Stimulated activated naive B cell treated with anti-CD40 and anti-IgM and Interleukin-4, amounts not matched to agents 10 μg/mL and 1 μg/mL and 100 μg/mL, for 72 hours (primary cell): Measurements from ENCODE around the gene MFSD1.
A peak's percentile ranks its signal among the peaks of the same experiment; 100 is the strongest.

ENCODE experiments used
- ATAC-seq, 2 donors: fragments of 150-1000 bp; cut with Tn5 transposase; replicated peaks; 2 replicates each; pipeline ENCODE4 v1.10.0; 2021; ENCODE audit warnings: moderate library complexity in 1 of 2
- DNase-seq: peaks from one replicate; pipeline ENCODE4 v3.0.0; 2021
- H3K27ac Mint-ChIP-seq: one replicate; pipeline ENCODE4 v1.8.0; 2022; ENCODE audit warnings: mild to moderate bottlenecking, mixed read lengths
- H3K27me3 Mint-ChIP-seq, 2 donors: one replicate each; pipeline ENCODE4 v1.8.0; 2022; ENCODE audit warnings: mixed read lengths in 2 of 2
- H3K36me3 Mint-ChIP-seq, 2 donors: one replicate each; pipeline ENCODE4 v1.8.0; 2022; ENCODE audit warnings: mixed read lengths in 2 of 2, mild to moderate bottlenecking in 1 of 2
- H3K4me1 Mint-ChIP-seq, 2 donors: one replicate each; pipeline ENCODE4 v1.8.0; 2022; ENCODE audit warnings: mixed read lengths in 2 of 2, mild to moderate bottlenecking in 1 of 2
- H3K4me3 Mint-ChIP-seq, 2 donors: one replicate each; pipeline ENCODE4 v1.8.0; 2022; ENCODE audit warnings: mild to moderate bottlenecking in 2 of 2, mixed read lengths in 2 of 2, moderate library complexity in 1 of 2
- H3K9me3 Mint-ChIP-seq, 2 donors: one replicate each; pipeline ENCODE4 v1.8.0; 2022; ENCODE audit warnings: mixed read lengths in 2 of 2, mild to moderate bottlenecking in 1 of 2

The MFSD1 gene

GRCh38 chr3:158801696-158802408 lies at the start of gene MFSD1:
Gene MFSD1, plus strand, starts transcription at chr3:158802054. Its CDS starts 99 bp downstream, at chr3:158802153.
- Mint-ChIP-seq H3K27me3 (no peaks in the 10 kb centered on the region), H3K4me3 (peak within 1 kb of the TSS; percentile 89 to 90), H3K4me1 (peaks cover 20 to 31% of the 10 kb centered on the region in 2 donors), H3K27ac (peak within 1 kb of the TSS; percentile 96), H3K36me3 (peaks cover 9 to 11% of the 10 kb centered on the region in 2 donors), H3K9me3 (no peaks in the 10 kb centered on the region)
- DNase-seq: peak; percentile 87
- ATAC-seq: peak; percentile 96 to 98

GRCh38 chr3:158753854-158754253 lies 48.0 kb upstream of the MFSD1 start:
- Mint-ChIP-seq H3K36me3 (peaks cover 13 to 17% of the 10 kb centered on the region in 2 donors), H3K9me3 (no peaks in the 10 kb centered on the region), H3K4me3 (no peak overlapping the region), H3K27ac (no peak overlapping the region), H3K27me3 (no peaks in the 10 kb centered on the region), H3K4me1 (no peaks in the 10 kb centered on the region)
- ATAC-seq: no peak
- DNase-seq: no peak

DNA sequence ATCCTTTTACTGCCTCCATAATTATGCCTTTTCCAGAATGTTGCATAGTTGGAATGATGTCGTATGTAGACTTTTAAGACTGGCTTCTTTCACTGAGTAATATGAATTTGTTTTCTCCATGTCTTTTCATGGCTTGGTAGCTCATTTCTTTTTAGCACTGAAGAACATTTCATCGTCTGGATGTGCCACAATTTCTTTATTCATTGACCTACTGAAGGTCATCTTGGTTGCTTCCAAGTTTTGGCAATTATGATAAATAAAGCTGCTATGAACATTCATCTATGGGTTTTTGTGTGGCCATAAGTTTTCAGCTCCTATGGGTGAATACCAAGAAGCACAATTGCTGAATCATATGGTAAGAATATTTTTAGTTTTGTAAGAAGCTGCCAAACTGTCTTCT lies 46.4 kb upstream of the MFSD1 start:
- Mint-ChIP-seq H3K9me3 (no peaks in the 10 kb centered on the region), H3K27me3 (no peaks in the 10 kb centered on the region), H3K4me1 (no peaks in the 10 kb centered on the region), H3K27ac (no peak overlapping the region), H3K4me3 (no peak overlapping the region), H3K36me3 (peaks cover 2 to 16% of the 10 kb centered on the region in 2 donors)
- no peak for DNase-seq
- ATAC-seq: no peak

GRCh38 chr3:158761350-158761749 lies 40.5 kb upstream of the MFSD1 start:
- H3K9me3 Mint-ChIP-seq: no peaks in the 10 kb centered on the region
- no peak overlapping the region for H3K4me3 Mint-ChIP-seq
- H3K36me3 Mint-ChIP-seq: peaks cover 2 to 22% of the 10 kb centered on the region in 2 donors
- ATAC-seq (no peak), DNase-seq (no peak)
- no peaks in the 10 kb centered on the region for H3K27me3 Mint-ChIP-seq
- H3K27ac Mint-ChIP-seq: no peak overlapping the region
- H3K4me1 Mint-ChIP-seq: no peaks in the 10 kb centered on the region

DNA sequence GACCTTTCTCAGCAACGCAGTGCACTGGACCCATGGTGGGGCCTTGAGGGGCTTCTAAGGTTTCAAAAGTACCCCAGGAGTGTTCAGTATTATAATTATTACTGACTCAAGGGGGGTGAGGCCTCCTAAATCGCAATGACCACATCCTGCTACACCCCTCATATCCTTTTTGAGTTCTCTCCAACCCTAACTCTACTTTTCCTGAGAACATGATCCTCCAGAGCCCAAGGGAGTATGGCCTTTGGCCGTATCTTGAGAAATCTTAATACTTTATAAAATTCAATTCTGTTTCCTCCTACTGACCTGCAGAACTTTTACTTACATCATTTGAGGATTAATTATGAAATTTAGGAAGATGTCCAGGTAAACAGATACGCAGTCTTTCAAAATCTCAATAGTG lies 39.2 kb upstream of the MFSD1 start:
- peaks cover 0 to 25% of the 10 kb centered on the region in 2 donors for H3K36me3 Mint-ChIP-seq
- no peaks in the 10 kb centered on the region for H3K4me1 Mint-ChIP-seq
- no peak for DNase-seq
- no peak overlapping the region for H3K27ac Mint-ChIP-seq
- no peak overlapping the region for H3K4me3 Mint-ChIP-seq
- H3K9me3 Mint-ChIP-seq: no peaks in the 10 kb centered on the region
- ATAC-seq: no peak
- no peaks in the 10 kb centered on the region for H3K27me3 Mint-ChIP-seq

- no peaks in the 10 kb centered on the region for H3K27me3 Mint-ChIP-seq
- H3K36me3 Mint-ChIP-seq: peaks cover 0 to 25% of the 10 kb centered on the region in 2 donors
- H3K9me3 Mint-ChIP-seq: no peaks in the 10 kb centered on the region
- ATAC-seq (no peak), DNase-seq (no peak)
- H3K4me3 Mint-ChIP-seq: no peak overlapping the region
- no peak overlapping the region for H3K27ac Mint-ChIP-seq
- no peaks in the 10 kb centered on the region for H3K4me1 Mint-ChIP-seq
Measured at GRCh38 chr3:158763421-158763820, 38.4 kb upstream of the MFSD1 start.

DNA sequence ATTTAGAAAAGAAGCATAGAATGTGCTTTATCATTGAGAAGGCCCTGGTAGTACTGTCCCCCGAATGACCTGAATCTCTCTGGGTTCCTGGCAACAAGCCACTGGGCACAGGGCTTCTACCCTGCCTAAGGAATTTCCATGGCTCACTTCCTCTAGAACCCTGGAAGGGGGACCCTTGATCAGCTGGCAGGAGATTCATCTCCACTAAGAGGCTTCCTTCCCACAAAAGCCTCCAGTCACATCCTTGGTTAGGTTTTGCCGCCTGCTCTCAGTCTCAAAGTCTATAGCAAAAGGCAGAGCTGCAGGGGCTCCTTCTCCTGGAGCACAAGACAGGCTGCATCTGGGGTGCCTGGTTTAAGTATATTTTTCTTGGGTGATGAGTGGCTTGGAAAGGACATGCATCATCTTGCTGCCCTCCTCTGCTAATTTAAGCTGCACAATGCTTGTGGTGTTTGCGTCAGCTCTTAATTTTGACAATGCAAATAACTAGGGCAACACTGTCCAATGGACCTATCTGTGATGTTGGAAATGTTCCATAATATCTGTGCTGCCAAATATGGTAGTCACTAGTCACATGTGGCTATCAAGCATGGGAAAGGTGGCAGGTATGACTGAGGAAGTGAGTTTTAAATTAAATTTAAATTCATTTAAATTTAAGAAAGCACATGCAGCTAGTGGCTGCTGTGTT lies 36.2 kb upstream of the MFSD1 start:
- ATAC-seq: no peak
- Mint-ChIP-seq H3K27me3 (no peaks in the 10 kb centered on the region), H3K4me3 (no peak overlapping the region), H3K9me3 (no peaks in the 10 kb centered on the region), H3K4me1 (no peaks in the 10 kb centered on the region), H3K36me3 (peaks cover 0 to 18% of the 10 kb centered on the region in 2 donors), H3K27ac (no peak overlapping the region)
- no peak for DNase-seq

DNA sequence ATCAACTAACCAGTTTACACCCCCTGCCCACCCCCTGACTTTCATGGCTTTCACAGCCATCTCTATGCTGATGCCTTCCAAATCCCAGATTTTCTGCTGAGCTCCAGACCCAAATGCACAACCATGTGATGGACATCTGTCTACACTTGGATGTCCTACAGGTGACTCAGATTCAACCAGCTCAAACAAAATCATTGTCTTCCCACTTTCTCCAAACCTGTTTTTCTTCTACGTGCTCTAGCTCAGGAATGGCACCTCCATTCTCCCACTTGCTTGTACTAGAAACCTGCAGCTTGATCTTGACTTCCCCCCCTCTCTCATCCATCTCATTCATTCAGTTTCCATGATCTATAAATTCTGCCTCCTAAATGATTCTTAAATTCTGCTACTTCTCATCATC lies 35.5 kb upstream of the MFSD1 start:
- Mint-ChIP-seq H3K27me3 (no peaks in the 10 kb centered on the region), H3K36me3 (peaks cover 0 to 13% of the 10 kb centered on the region in 2 donors)

DNA sequence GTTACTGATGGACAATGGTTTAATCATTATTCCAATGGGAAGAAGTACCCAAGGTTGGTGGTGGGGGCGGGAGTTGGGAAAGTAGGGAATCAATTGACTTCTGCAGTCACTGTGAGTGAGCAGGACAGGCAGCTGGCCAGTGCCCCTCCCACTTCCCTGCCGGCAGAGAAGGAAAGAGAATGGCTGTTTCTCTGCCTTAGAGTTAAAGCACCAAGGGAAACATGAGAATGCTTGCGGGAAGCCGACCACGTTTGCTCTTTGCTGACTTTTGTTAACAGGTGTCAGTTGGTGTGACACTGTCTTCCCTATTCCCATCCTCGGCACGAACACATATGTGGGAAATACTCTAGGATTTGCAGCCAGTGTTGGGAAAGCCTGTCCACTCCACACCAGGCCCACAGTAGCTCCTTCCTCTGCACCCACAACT lies 33.5 kb upstream of the MFSD1 start:
- no peak for DNase-seq
- ATAC-seq: no peak

More for the DNA sequence above, 35.5 kb upstream of the MFSD1 start:
- DNase-seq (no peak), ATAC-seq (no peak)
- no peaks in the 10 kb centered on the region for H3K4me1 Mint-ChIP-seq
- H3K4me3 Mint-ChIP-seq: no peak overlapping the region
- no peaks in the 10 kb centered on the region for H3K9me3 Mint-ChIP-seq
- H3K27ac Mint-ChIP-seq: no peak overlapping the region

DNA sequence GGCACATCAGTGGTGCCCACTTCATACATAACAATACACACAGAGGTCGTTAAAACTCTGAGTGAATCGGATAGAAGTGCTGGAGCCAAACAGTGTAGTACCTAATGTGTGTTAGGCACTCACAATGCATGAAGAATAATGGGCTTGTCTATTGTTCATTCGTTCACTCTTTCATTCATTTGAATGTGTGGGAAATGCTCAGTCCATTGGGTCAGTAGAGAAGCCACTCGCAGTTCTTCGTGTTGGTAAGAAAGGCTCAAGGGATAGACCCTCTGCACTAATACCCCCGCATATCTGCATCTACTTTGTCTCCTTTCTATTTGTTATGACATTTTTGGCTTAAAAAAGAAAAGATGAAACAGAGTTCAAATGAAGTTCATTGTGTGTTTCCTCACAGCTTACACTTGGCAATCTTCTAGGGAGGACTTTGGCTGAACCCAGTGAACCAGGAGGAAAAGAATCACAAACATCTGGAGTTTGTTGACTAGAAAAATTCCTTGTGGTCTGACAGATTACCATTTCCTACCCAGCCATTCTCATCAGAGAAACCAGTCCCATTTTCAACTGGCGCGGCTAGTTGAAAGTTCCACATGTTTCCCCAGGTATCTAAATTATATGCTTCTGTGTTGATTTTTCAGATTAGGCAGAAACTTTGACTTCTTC lies 32.8 kb upstream of the MFSD1 start:
- Mint-ChIP-seq H3K36me3 (peaks cover 2 to 8% of the 10 kb centered on the region in 2 donors), H3K27ac (no peak overlapping the region), H3K4me1 (no peaks in the 10 kb centered on the region), H3K9me3 (no peaks in the 10 kb centered on the region), H3K4me3 (no peak overlapping the region), H3K27me3 (no peaks in the 10 kb centered on the region)
- DNase-seq: no peak
- ATAC-seq: no peak

More for the DNA sequence above, 33.5 kb upstream of the MFSD1 start:
- Mint-ChIP-seq H3K27ac (no peak overlapping the region), H3K27me3 (no peaks in the 10 kb centered on the region), H3K9me3 (no peaks in the 10 kb centered on the region), H3K4me3 (no peak overlapping the region), H3K4me1 (no peaks in the 10 kb centered on the region), H3K36me3 (peaks cover 2 to 8% of the 10 kb centered on the region in 2 donors)

DNA sequence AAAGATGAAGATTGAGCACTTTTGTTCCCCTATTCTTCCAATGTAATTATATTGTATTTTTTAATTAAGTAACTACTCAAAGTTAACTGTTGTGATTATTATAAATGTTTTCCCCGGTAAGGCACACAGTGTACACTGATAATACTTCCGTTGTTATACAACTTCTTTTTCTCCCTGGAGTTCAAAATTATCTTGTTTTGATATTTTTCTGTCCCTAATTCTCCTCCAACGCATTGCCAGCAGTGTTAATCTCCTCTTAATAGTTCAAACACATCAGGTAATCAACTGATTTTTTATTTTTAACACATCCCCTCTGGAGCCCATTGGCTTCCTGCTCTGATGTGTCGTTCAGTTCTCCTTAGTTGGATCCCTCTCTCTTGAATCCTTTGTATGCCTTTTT lies 32.3 kb upstream of the MFSD1 start:
- Mint-ChIP-seq H3K4me1 (no peaks in the 10 kb centered on the region), H3K4me3 (no peak overlapping the region), H3K27ac (no peak overlapping the region), H3K36me3 (peaks cover 2 to 8% of the 10 kb centered on the region in 2 donors), H3K9me3 (no peaks in the 10 kb centered on the region), H3K27me3 (no peaks in the 10 kb centered on the region)
- no peak for DNase-seq
- ATAC-seq: no peak

DNA sequence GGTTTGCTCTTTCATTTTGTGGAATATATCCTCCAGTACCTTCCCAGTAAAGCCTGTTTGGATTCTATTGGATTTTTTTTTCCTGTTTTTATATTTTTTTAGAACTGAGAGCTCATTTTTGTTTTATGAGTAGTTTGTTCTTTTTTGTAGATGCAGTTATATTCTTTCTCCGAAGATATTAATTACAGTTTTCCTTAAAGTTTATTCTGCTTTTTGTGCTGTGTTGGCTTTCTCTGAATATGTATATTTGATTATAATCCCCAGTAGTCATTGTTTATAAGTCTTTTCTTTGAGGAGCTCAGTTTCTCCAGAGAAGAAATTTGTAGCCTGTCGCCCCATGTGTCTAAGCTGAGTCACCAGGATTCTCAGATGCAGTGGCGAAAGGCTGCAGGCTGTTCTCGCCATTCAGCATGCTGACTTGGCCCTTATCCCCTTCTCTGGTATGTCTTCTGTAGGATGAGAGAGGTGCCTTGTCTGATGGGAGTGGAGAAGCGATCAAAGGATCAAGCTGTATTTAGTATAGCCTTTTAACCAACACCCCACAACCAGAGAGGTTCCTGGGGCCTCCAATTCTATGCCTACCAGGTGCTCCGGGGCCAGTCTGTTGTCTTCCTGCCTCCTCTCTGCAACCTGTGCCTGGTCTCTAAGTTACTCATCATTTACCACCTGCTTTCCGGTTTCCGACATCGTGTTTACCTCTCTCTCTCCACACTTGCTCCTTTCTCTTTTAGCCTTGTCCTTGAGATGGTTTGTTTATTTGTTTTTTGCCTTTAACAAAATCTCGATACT lies 31.7 kb upstream of the MFSD1 start:
- DNase-seq (no peak), ATAC-seq (no peak)
- peaks cover 2 to 13% of the 10 kb centered on the region in 2 donors for H3K36me3 Mint-ChIP-seq
- H3K9me3 Mint-ChIP-seq: no peaks in the 10 kb centered on the region
- no peaks in the 10 kb centered on the region for H3K4me1 Mint-ChIP-seq
- no peaks in the 10 kb centered on the region for H3K27me3 Mint-ChIP-seq
- H3K4me3 Mint-ChIP-seq: no peak overlapping the region
- H3K27ac Mint-ChIP-seq: no peak overlapping the region

- Mint-ChIP-seq H3K4me1 (no peaks in the 10 kb centered on the region), H3K9me3 (no peaks in the 10 kb centered on the region), H3K36me3 (peaks cover 5 to 18% of the 10 kb centered on the region in 2 donors), H3K4me3 (no peak overlapping the region), H3K27me3 (no peaks in the 10 kb centered on the region), H3K27ac (no peak overlapping the region)
- no peak for ATAC-seq
- no peak for DNase-seq
Measured at GRCh38 chr3:158770741-158771350, 31.0 kb upstream of the MFSD1 start.

DNA sequence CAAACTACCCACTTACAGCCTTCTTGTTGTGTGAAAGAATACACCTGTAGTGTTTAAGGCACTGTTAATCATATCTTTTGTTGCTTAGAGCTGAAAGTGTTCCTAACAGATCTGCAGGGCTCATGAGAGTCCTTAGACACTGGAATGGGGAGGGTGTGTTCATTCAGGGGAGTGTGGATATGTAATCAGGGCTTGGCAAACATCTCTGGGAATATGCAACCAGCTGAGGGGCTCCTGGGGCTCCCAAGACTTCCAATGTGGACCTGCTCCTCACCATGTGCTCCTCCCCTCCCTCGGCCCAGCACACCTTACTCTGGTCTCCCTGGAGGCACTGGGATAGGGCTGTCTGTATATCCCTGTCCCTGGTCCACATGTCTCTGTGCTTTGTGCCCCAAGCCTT lies 30.3 kb upstream of the MFSD1 start:
- peaks cover 5 to 14% of the 10 kb centered on the region in 2 donors for H3K36me3 Mint-ChIP-seq
- no peaks in the 10 kb centered on the region for H3K9me3 Mint-ChIP-seq
- H3K4me1 Mint-ChIP-seq: no peaks in the 10 kb centered on the region
- DNase-seq (no peak), ATAC-seq (no peak)
- no peak overlapping the region for H3K4me3 Mint-ChIP-seq
- no peaks in the 10 kb centered on the region for H3K27me3 Mint-ChIP-seq
- H3K27ac Mint-ChIP-seq: no peak overlapping the region
